ENCODE results near the gene RTF1.

Gene RTF1

GRCh38 chr15:41510728-41511127, 93.8 kb downstream of the RTF1 start:
- no peak for TF ChIP-seq CTCF (IDR thresholded peaks at IDR 0.05)
- no peak for TF ChIP-seq ZFX (IDR thresholded peaks at IDR 0.05; ENCODE audit: borderline replicate concordance)
- H3K27ac ChIP-seq = no peak overlapping the region

GRCh38 chr15:41511331-41511898, 94.5 kb downstream of the RTF1 start:
- no peak overlapping the region for H3K27ac ChIP-seq
- TF ChIP-seq ZFX (IDR thresholded peaks at IDR 0.05; ENCODE audit: borderline replicate concordance) (no peak), CTCF (IDR thresholded peaks at IDR 0.05) (no peak)

- TF ChIP-seq CTCF (IDR thresholded peaks at IDR 0.05) (no peak), ZFX (IDR thresholded peaks at IDR 0.05; ENCODE audit: borderline replicate concordance) (no peak)
- no peak overlapping the region for H3K27ac ChIP-seq
Measured at GRCh38 chr15:41511899-41512369, 95.0 kb downstream of the RTF1 start.

GRCh38 chr15:41512512-41512939, 95.6 kb downstream of the RTF1 start:
- TF ChIP-seq CTCF (IDR thresholded peaks at IDR 0.05) = no peak
- no peak for TF ChIP-seq ZFX (IDR thresholded peaks at IDR 0.05; ENCODE audit: borderline replicate concordance)
- H3K27ac ChIP-seq = no peak overlapping the region

- no peak for TF ChIP-seq ZFX (IDR thresholded peaks at IDR 0.05; ENCODE audit: borderline replicate concordance)
- no peak for TF ChIP-seq CTCF (IDR thresholded peaks at IDR 0.05)
- H3K27ac ChIP-seq = no peak overlapping the region
Measured at GRCh38 chr15:41512940-41513505, 96.1 kb downstream of the RTF1 start.

GRCh38 chr15:41513506-41514227, 96.8 kb downstream of the RTF1 start, which contains the start of gene LTK:
LTK (minus strand) TSS chr15:41513827; CDS start chr15:41513709, 118 bp downstream.
- no peak for TF ChIP-seq ZFX (IDR thresholded peaks at IDR 0.05; ENCODE audit: borderline replicate concordance)
- no peak for TF ChIP-seq CTCF (IDR thresholded peaks at IDR 0.05)
- H3K27ac ChIP-seq = no peak within 1 kb of the TSS

Measured in 22Rv1 (cell line).